HG03108 (cell line): ENCODE data around the gene ZFAND2B.

Experiments used
- ATAC-seq: cut with Tn5 transposase; IDR thresholded peaks from one replicate; pipeline ENCODE4 v1.9.1; 2021; ENCODE audit warnings: moderate library complexity; ENCODE audit not compliant: unreplicated experiment

ZFAND2B gene

GRCh38 chr2:219204425-219205164, 2.0 kb upstream of the ZFAND2B start:
- ATAC-seq, result no peak

GRCh38 chr2:219205165-219205538, 1.4 kb upstream of the ZFAND2B start:
- ATAC-seq, result no peak

GRCh38 chr2:219205981-219206327, 628 bp upstream of the ZFAND2B start:
- ATAC-seq, result no peak

GRCh38 chr2:219207134-219207883, 727 bp downstream of the ZFAND2B start:
- ATAC-seq, result no peak

GRCh38 chr2:219207884-219208740, 1.5 kb downstream of the ZFAND2B start:
- no peak for ATAC-seq

GRCh38 chr2:219209236-219210195, 2.9 kb downstream of the ZFAND2B start:
- ATAC-seq, result no peak

GRCh38 chr2:219210196-219210885, 3.8 kb downstream of the ZFAND2B start:
- ATAC-seq, result no peak

GRCh38 chr2:219210886-219211362, 4.3 kb downstream of the ZFAND2B start:
- no peak for ATAC-seq

GRCh38 chr2:219213026-219213415, 6.4 kb downstream of the ZFAND2B start:
- no peak for ATAC-seq

- no peak for ATAC-seq
These were observed 7.0 kb downstream of the ZFAND2B start for GRCh38 chr2:219213486-219214071.

- ATAC-seq, result no peak
These were observed 7.6 kb downstream of the ZFAND2B start for GRCh38 chr2:219214141-219214540.

- no peak for ATAC-seq
These were observed 8.2 kb downstream of the ZFAND2B start for GRCh38 chr2:219214786-219215185.

- no peak for ATAC-seq
These were observed 9.4 kb downstream of the ZFAND2B start for GRCh38 chr2:219215871-219216534.

- ATAC-seq, result no peak
These were observed 9.9 kb downstream of the ZFAND2B start for GRCh38 chr2:219216535-219216915.

GRCh38 chr2:219218217-219218731, 11.7 kb downstream of the ZFAND2B start:
- peak; percentile 19 for ATAC-seq

GRCh38 chr2:219218732-219219701, 12.4 kb downstream of the ZFAND2B start, which contains the start of gene ABCB6:
Gene ABCB6, minus strand, starts transcription at chr2:219218958. Its CDS starts 285 bp downstream, at chr2:219218673.
- peak; percentile 68 for ATAC-seq

GRCh38 chr2:219219784-219220532, 13.4 kb downstream of the ZFAND2B start:
- no peak for ATAC-seq
